ENCODE data around the gene PEAK3. TPM values are rescaled to one million over a fixed set of nuclear protein-coding genes. Genes with fewer than 3 reads are reported as not detected.

The PEAK3 gene
- total and polyA plus RNA-seq, 2 donors, result 0.05 to 0.34 TPM

GRCh38 chr19:2296141-2296540 is 14.2 kb upstream of the PEAK3 start:
- Histone ChIP-seq H3K9me3 (ENCODE audit: control insufficient read depth in 2 of 2, insufficient read depth in 1 of 2, low read length in 1 of 2) (peaks cover 0 to 1% of the 10 kb centered on the region in 2 donors), H3K27me3 (ENCODE audit: control insufficient read depth in 2 of 2, insufficient read depth in 1 of 2, low read length in 1 of 2) (peaks cover 23 to 61% of the 10 kb centered on the region in 2 donors), H3K36me3 (ENCODE audit: control insufficient read depth in 2 of 2, insufficient read depth in 2 of 2, low read length in 1 of 2) (no peaks in the 10 kb centered on the region), H3K4me3 (ENCODE audit: low read length in 2 of 2) (no peak overlapping the region), H3K4me1 (ENCODE audit: control insufficient read depth in 2 of 2, insufficient read depth in 2 of 2, low read length in 2 of 2) (peaks cover 0 to 2% of the 10 kb centered on the region in 2 donors), H3K27ac (ENCODE audit: low read depth in 1 of 2, low read length in 1 of 2) (no peak overlapping the region)
- 96% methylated on average over 16 of the region's 16 CpGs for WGBS
- no peak for DNase-seq (ENCODE audit: low read depth in 6 of 9, low spot score in 9 of 9)

- DNase-seq (ENCODE audit: low read depth in 6 of 9, low spot score in 9 of 9), result no peak
- Histone ChIP-seq H3K4me3 (ENCODE audit: low read length in 2 of 2) (no peak overlapping the region), H3K36me3 (ENCODE audit: control insufficient read depth in 2 of 2, insufficient read depth in 2 of 2, low read length in 1 of 2) (no peaks in the 10 kb centered on the region), H3K4me1 (ENCODE audit: control insufficient read depth in 2 of 2, insufficient read depth in 2 of 2, low read length in 2 of 2) (peaks cover 11 to 12% of the 10 kb centered on the region in 2 donors), H3K27me3 (ENCODE audit: control insufficient read depth in 2 of 2, insufficient read depth in 1 of 2, low read length in 1 of 2) (peaks cover 31 to 62% of the 10 kb centered on the region in 2 donors), H3K27ac (ENCODE audit: low read depth in 1 of 2, low read length in 1 of 2) (no peak overlapping the region), H3K9me3 (ENCODE audit: control insufficient read depth in 2 of 2, insufficient read depth in 1 of 2, low read length in 1 of 2) (peaks cover 0 to 2% of the 10 kb centered on the region in 2 donors)
- 83% methylated on average over 26 of the region's 26 CpGs for WGBS
Measured at GRCh38 chr19:2294687-2295335, 12.8 kb upstream of the PEAK3 start.

GRCh38 chr19:2291185-2291751 is 9.3 kb upstream of the PEAK3 start:
- Histone ChIP-seq H3K4me3 (ENCODE audit: low read length in 2 of 2) (peak overlapping the region in 1 of 2 donors; percentile 43), H3K27me3 (ENCODE audit: control insufficient read depth in 2 of 2, insufficient read depth in 1 of 2, low read length in 1 of 2) (peaks cover 49 to 97% of the 10 kb centered on the region in 2 donors), H3K4me1 (ENCODE audit: control insufficient read depth in 2 of 2, insufficient read depth in 2 of 2, low read length in 2 of 2) (peaks cover 14 to 20% of the 10 kb centered on the region in 2 donors), H3K36me3 (ENCODE audit: control insufficient read depth in 2 of 2, insufficient read depth in 2 of 2, low read length in 1 of 2) (no peaks in the 10 kb centered on the region), H3K9me3 (ENCODE audit: control insufficient read depth in 2 of 2, insufficient read depth in 1 of 2, low read length in 1 of 2) (peaks cover 0 to 5% of the 10 kb centered on the region in 2 donors), H3K27ac (ENCODE audit: low read depth in 1 of 2, low read length in 1 of 2) (no peak overlapping the region)
- WGBS, result 66% methylated on average over 67 of the region's 67 CpGs
- DNase-seq (ENCODE audit: low read depth in 6 of 9, low spot score in 9 of 9), result no peak

- DNase-seq (ENCODE audit: low read depth in 6 of 9, low spot score in 9 of 9), result no peak
- Histone ChIP-seq H3K27ac (ENCODE audit: low read depth in 1 of 2, low read length in 1 of 2) (no peak overlapping the region), H3K27me3 (ENCODE audit: control insufficient read depth in 2 of 2, insufficient read depth in 1 of 2, low read length in 1 of 2) (peaks cover 49 to 97% of the 10 kb centered on the region in 2 donors), H3K4me3 (ENCODE audit: low read length in 2 of 2) (peak overlapping the region in 1 of 2 donors; percentile 43), H3K9me3 (ENCODE audit: control insufficient read depth in 2 of 2, insufficient read depth in 1 of 2, low read length in 1 of 2) (peaks cover 0 to 5% of the 10 kb centered on the region in 2 donors), H3K4me1 (ENCODE audit: control insufficient read depth in 2 of 2, insufficient read depth in 2 of 2, low read length in 2 of 2) (peaks cover 14 to 20% of the 10 kb centered on the region in 2 donors), H3K36me3 (ENCODE audit: control insufficient read depth in 2 of 2, insufficient read depth in 2 of 2, low read length in 1 of 2) (no peaks in the 10 kb centered on the region)
- WGBS, result 3% methylated on average over 82 of the region's 82 CpGs
Measured at GRCh38 chr19:2290441-2291184, 8.6 kb upstream of the PEAK3 start.

GRCh38 chr19:2289714-2290435 is 7.9 kb upstream of the PEAK3 start:
- Histone ChIP-seq H3K4me3 (ENCODE audit: low read length in 2 of 2) (peak overlapping the region; percentile 16 to 43), H3K27me3 (ENCODE audit: control insufficient read depth in 2 of 2, insufficient read depth in 1 of 2, low read length in 1 of 2) (peaks cover 49 to 96% of the 10 kb centered on the region in 2 donors), H3K27ac (ENCODE audit: low read depth in 1 of 2, low read length in 1 of 2) (peak overlapping the region in 1 of 2 donors; percentile 60), H3K9me3 (ENCODE audit: control insufficient read depth in 2 of 2, insufficient read depth in 1 of 2, low read length in 1 of 2) (peaks cover 0 to 5% of the 10 kb centered on the region in 2 donors), H3K4me1 (ENCODE audit: control insufficient read depth in 2 of 2, insufficient read depth in 2 of 2, low read length in 2 of 2) (peaks cover 14 to 20% of the 10 kb centered on the region in 2 donors), H3K36me3 (ENCODE audit: control insufficient read depth in 2 of 2, insufficient read depth in 2 of 2, low read length in 1 of 2) (no peaks in the 10 kb centered on the region)
- under 1% methylated on average over 72 of the region's 74 CpGs for WGBS
- DNase-seq (ENCODE audit: low read depth in 6 of 9, low spot score in 9 of 9), result peak in 2 of 9 donors; percentile 22 to 52

- Histone ChIP-seq H3K9me3 (ENCODE audit: control insufficient read depth in 2 of 2, insufficient read depth in 1 of 2, low read length in 1 of 2) (peaks cover 0 to 5% of the 10 kb centered on the region in 2 donors), H3K27me3 (ENCODE audit: control insufficient read depth in 2 of 2, insufficient read depth in 1 of 2, low read length in 1 of 2) (peaks cover 44 to 88% of the 10 kb centered on the region in 2 donors), H3K4me3 (ENCODE audit: low read length in 2 of 2) (peak overlapping the region in 1 of 2 donors; percentile 43), H3K4me1 (ENCODE audit: control insufficient read depth in 2 of 2, insufficient read depth in 2 of 2, low read length in 2 of 2) (peaks cover 14 to 20% of the 10 kb centered on the region in 2 donors), H3K36me3 (ENCODE audit: control insufficient read depth in 2 of 2, insufficient read depth in 2 of 2, low read length in 1 of 2) (no peaks in the 10 kb centered on the region), H3K27ac (ENCODE audit: low read depth in 1 of 2, low read length in 1 of 2) (peak overlapping the region in 1 of 2 donors; percentile 42)
- no peak for DNase-seq (ENCODE audit: low read depth in 6 of 9, low spot score in 9 of 9)
- WGBS, result 42% methylated on average over 28 of the region's 28 CpGs
Measured at GRCh38 chr19:2288818-2289713, 7.1 kb upstream of the PEAK3 start.

- WGBS, result 96% methylated on average over 17 of the region's 17 CpGs
- peaks cover 0 to 5% of the 10 kb centered on the region in 2 donors for H3K9me3 ChIP-seq (ENCODE audit: control insufficient read depth in 2 of 2, insufficient read depth in 1 of 2, low read length in 1 of 2)
- H3K4me1 ChIP-seq (ENCODE audit: control insufficient read depth in 2 of 2, insufficient read depth in 2 of 2, low read length in 2 of 2), result peaks cover 14 to 20% of the 10 kb centered on the region in 2 donors
- no peaks in the 10 kb centered on the region for H3K36me3 ChIP-seq (ENCODE audit: control insufficient read depth in 2 of 2, insufficient read depth in 2 of 2, low read length in 1 of 2)
- peaks cover 41 to 86% of the 10 kb centered on the region in 2 donors for H3K27me3 ChIP-seq (ENCODE audit: control insufficient read depth in 2 of 2, insufficient read depth in 1 of 2, low read length in 1 of 2)
- DNase-seq (ENCODE audit: low read depth in 6 of 9, low spot score in 9 of 9), result no peak
- no peak overlapping the region for H3K4me3 ChIP-seq (ENCODE audit: low read length in 2 of 2)
- H3K27ac ChIP-seq (ENCODE audit: low read depth in 1 of 2, low read length in 1 of 2), result no peak overlapping the region
Measured at GRCh38 chr19:2288338-2288817, 6.4 kb upstream of the PEAK3 start.
